Measurements from ENCODE around the gene WDR27.

DNA sequence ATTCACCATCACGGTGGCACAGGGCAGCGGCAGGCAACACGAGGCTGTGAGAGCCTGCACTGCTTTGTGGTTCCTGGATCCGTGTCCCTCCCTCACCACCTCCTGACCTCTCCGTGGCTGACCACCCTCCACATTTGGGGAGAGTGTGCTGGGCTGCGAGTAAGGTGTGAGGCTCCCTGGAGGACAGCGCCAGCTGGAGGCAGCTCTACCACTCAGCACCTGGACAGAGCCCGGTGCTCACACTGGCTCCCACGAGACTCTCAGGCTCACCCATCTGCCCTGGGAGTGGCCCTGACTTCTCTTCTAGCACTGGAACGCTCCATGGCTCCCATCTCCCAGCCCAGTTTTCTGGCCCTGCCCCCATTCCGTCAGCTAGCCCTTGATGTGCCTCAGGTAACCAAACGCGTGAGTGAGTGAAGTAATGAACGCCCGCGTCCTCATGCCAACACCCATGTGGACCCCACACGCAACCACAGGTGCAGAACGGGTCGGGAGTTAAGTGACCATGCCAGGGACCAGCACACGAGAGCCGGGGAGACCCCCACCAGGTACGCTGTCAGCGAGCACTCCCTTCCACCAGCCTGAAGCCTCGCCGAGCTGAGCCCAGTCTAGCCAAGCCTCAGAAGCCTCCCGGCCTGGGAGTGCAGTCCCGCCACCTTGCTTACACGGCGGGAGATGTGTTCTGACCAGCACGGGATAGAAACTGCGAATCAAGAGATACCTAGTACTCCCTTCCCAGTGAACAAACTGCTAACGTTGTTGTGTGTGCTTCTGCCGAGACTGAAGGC, 137.2 kb downstream of the WDR27 start:
- TF ChIP-seq, protein P1, sequence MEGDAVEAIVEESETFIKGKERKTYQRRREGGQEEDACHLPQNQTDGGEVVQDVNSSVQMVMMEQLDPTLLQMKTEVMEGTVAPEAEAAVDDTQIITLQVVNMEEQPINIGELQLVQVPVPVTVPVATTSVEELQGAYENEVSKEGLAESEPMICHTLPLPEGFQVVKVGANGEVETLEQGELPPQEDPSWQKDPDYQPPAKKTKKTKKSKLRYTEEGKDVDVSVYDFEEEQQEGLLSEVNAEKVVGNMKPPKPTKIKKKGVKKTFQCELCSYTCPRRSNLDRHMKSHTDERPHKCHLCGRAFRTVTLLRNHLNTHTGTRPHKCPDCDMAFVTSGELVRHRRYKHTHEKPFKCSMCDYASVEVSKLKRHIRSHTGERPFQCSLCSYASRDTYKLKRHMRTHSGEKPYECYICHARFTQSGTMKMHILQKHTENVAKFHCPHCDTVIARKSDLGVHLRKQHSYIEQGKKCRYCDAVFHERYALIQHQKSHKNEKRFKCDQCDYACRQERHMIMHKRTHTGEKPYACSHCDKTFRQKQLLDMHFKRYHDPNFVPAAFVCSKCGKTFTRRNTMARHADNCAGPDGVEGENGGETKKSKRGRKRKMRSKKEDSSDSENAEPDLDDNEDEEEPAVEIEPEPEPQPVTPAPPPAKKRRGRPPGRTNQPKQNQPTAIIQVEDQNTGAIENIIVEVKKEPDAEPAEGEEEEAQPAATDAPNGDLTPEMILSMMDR (IDR thresholded peaks at IDR 0.05) = no peak
- no peak for TF ChIP-seq POLR2A (IDR thresholded peaks at IDR 0.05)

All from heart left ventricle (tissue), 13 donors.